Measurements from ENCODE around the gene WDCP.
"Not testable (repeated sequence)": the region's sequence is repeated elsewhere in the genome, so short reads cannot be mapped to it uniquely, and the experiment has no call there.

The WDCP gene

DNA sequence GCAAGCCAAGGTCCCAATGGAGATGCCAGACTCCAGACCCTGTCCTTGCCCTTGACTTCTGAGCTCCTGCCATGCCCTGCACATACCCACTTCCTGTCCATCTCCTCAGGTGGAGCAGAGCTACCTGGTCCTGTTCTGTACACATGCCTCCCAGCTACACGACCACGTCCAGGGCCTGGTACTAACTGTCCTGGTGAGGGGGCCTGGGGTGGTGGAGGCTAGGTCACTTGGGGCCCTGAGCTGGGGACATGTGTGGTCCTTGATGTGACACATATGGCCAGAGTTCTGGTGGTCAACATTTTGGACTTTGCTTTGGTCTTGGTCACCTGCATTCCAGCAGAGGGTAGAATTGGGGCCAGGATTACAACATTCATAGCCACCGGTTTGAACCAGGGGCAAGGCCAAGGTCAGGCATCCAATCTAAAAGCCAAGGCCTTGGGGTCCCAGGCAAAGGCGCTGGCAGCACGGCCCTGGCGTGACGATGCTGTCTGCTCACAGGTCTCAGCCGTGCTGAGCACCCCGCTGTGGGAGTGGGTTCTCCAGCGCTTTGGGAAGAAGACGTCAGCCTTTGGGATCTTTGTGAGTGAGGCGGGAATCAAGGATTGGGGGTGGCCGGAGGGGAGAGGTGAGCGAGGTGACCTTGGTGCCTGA, 24.7 kb downstream of the WDCP start:
- DNase-seq, result no peak

DNA sequence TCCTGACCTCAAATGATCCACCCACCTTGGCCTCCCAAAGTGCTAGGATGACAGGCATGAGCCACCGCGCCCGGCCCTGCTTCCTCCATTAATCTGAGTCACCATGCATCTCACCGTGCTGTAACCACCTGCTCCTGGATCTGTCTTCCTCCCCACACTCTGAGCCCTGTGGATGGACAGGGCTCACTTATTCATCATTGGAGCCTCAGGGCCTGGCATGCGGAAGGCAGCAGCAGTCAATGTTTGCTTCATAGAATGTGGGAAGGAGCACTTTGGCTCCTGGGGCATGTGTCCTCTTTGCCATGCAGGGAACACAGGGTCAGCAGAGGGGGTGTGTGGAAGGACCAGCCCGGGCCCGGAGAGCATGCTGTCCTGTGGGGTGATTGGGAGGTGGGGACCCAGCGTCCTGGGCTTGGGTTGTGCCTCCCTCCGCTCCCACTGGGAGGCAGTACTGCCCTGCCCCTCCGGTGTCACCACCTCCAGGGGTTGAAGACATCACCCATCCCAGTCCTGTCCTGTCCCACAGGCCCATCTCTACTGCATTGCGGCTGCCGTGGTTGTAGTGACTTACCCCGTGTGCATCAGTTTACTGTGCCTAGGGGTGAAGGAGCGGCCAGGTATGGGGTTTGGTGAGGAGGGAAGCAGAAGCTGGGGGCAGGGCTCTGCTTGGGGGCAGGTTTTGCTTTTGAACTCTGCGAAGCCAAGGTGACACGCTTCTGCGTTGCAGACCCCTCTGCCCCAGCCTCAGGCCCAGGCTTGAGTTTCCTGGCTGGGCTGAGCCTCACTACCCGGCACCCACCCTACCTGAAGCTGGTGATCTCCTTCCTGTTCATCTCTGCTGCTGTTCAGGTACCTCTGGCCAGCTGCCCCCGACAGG, 25.8 kb downstream of the WDCP start:
- no peak for DNase-seq

DNA sequence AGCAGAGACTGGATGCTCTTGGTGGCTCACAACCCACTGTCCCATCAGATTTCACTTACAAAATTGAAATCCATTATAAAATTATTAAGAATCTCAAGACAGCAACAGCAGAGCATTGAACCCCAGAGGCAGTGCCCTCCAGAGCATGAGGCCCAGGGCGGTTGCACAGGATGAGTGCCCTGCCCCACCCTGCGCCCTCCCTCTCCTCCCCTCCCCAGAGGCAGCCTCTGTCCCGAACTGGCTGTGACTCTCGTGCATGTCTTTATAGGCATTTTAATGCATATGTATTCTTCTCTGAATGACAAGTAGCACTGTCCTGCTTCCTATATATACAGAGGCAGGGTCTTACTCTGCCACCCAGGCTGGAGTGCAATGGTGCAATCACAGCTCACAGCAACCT, 26.9 kb downstream of the WDCP start:
- no peak for DNase-seq

DNA sequence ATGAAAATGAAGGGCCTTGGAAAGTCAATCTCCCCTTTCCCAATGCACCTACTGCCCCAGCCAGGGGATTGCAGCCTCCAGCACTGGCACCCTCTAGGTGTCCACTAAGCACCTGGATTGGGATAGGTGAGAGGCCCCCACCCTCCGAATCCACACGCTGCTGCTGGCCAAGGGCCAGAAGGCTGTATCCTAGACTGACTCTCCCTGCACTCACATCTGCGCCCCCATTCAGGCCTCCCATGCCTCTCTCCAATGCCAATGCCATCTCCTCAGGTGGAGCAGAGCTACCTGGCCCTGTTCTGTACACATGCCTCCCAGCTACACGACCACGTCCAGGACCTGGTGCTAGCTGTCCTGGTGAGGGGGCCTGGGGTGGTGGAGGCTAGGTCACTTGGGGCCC, 27.5 kb downstream of the WDCP start:
- DNase-seq, result no peak

DNA sequence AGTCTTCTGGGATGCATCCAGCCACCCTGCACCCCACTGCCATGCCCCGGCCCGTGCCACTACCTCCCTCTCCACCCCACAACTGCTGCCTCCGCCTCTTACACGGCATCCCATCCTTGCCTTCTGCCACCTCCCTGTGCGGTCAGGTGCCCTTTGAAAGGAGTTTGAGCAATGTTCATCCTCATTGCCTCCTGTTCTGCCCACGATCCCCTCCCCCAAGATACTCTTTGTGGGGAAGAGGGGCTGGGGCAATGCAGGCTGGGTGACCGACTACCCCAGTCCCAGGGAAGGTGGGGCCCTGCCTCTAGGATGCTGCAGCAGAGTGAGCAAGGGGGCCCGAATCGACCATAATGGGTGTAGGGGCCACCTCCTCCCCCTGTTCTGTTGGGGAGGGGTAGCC, 28.9 kb downstream of the WDCP start:
- DNase-seq, result no peak

DNA sequence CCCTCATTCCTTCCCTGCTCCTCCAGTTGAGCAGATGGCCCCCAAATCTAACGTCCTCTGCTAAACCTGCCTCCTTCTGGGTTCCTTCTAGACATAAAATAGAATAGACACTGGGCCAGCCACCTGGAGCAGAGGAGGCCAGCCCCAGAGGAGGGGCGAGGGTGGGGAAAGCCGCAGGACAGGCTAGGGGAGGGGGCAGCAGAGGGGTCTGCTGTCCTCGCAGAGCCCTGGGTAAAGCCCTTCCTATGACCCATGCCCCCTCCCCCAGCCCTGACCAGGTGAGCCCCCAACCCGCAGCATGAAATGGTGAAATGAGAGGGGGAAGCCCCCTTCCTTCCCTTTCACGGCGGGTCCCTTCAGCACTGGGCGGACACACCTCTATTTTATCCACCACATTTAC, 29.5 kb downstream of the WDCP start:
- DNase-seq, result no peak

DNA sequence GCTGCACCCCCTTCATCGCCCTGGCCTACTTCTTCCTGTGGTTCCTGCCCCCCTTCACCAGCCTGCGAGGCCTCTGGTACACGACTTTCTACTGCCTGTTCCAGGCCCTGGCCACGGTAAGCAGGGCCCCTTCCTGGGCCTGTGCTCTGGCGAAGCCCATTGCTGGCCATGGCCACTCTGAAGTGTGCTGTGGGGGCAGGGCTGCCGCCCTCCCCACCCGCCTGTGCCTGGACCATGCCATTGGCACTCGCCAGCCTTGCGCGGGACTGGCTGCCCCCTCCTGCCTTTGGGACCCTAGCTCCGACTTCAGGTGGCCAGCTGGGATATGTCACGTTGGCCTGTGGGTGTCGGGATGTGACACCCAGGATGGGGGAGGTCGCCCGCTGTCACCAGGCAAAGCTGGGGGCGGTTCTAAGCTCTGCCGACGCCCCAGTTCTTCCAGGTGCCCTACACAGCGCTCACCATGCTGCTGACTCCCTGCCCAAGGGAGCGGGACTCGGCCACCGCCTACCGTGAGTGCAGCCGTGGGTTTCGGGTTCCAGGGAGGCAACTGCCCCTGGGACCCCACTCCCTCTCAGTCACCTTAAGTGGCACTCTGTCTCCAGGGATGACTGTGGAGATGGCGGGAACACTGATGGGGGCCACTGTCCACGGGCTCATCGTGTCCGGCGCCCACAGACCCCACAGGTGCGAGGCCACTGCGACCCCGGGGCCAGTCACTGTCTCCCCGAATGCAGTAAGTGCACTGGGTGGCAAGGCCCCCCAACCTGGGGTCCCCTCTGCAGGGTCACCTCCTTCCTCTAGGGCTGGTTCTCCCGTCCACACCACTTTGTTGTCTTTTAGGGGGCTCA, 30.1 kb downstream of the WDCP start:
- no peak for DNase-seq

DNA sequence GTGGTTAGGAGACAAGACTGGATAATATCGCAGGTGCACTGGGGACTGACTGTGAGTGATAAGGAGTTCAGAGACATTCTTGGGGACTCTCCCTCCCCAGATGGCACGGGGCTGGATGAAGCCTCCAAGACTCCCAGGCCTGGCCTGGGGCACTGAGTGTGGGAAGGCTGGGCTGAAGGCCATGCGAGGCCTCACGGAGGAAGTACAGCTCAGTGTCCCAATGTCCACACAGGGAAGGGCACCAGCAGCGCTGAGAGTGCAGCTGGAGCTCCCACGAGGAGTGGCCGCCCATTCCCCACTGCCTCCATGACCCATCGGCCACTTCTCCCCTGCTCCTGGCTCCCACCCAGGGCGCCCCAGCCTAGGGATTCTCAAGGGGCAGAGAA, 30.8 kb downstream of the WDCP start:
- DNase-seq, result no peak

DNA sequence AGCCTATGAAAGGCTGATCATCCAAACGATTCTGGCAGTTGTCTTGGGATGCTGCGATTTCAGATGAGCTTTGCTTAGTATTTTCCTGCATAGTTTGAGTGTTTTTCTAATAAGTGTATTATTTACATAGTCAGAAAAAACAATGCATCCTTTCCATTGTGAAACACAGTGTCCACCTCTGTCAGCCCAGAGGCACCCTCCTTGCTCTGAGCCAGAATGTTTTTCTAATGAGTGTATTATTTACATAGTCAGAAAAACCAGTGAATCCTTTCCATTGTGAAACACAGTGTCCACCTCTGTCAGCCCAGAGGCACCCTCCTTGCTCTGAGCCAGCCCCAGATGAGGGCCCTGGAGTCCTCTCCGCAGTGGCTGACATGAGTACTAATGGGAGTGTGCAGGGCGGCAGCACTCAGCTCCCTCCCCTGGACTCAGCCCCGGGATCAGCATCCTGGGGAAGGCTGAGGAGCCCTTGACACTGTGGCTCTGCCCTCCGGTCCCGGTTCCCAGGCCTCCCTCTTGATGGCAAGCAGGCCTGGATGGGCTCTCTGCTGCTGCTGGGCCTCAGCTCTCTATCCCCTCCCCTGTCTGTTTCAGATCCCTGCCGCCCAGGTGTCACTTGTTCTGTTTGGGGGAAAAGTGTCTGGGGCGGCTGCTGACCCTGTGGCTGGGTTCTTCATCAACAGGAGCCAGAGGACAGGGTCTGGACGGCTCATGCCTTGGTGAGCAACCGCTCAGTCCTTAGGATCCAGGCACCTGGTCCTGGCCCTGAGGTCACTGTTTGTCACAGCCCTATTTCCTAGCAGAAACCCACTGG, 31.4 kb downstream of the WDCP start:
- peak; percentile 73 for DNase-seq

DNA sequence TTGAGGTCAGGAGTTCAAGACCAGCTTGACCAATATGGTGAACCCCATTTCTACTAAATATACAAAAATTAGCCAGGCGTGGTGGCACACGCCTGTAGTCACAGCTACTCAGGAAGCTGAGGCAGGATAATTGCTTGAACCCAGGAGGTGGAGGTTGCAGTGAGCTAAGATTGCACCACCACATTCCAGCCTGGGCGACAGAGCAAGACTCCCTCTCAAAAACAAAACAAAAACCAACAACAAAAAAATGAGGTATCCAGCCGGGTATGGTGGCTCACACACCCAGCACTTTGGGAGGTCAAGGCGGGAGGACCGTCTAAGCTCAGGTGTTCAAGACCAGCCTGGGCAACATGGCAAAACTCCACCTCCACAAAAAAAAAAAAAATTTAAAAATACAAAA, 32.3 kb downstream of the WDCP start:
- not testable (repeated sequence) for DNase-seq

DNA sequence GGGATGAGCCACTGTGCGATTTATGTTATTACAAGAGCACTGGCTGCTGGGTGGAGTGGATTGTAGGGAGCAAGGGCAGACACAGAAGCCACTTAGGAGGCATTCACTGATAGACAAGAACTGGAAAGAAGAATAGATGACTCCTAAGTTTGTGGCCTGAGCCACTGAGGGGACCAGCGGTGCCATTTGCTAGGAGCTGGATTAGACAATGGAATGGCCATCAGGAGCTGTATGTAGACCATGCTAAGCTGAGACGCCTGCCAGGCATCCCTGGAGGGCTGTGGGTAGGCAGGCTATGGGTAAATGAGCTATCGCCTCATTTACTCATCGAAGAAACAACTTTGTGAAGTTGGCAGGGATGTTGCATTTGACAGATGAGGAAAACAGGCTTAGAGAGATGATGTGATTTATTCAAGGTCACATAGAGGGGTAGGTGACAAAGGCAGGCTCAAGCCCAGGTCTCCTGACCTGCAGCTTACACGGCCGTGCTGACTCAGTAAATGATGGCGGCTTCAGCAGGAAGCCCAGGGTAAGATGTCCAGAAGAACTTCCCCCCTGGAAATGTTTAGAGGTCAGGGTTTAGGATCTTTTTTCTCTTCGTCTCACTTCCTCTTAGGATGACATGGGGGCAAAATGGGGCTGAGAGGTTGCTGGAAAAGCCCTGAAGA, 34.5 kb downstream of the WDCP start:
- DNase-seq, result no peak

DNA sequence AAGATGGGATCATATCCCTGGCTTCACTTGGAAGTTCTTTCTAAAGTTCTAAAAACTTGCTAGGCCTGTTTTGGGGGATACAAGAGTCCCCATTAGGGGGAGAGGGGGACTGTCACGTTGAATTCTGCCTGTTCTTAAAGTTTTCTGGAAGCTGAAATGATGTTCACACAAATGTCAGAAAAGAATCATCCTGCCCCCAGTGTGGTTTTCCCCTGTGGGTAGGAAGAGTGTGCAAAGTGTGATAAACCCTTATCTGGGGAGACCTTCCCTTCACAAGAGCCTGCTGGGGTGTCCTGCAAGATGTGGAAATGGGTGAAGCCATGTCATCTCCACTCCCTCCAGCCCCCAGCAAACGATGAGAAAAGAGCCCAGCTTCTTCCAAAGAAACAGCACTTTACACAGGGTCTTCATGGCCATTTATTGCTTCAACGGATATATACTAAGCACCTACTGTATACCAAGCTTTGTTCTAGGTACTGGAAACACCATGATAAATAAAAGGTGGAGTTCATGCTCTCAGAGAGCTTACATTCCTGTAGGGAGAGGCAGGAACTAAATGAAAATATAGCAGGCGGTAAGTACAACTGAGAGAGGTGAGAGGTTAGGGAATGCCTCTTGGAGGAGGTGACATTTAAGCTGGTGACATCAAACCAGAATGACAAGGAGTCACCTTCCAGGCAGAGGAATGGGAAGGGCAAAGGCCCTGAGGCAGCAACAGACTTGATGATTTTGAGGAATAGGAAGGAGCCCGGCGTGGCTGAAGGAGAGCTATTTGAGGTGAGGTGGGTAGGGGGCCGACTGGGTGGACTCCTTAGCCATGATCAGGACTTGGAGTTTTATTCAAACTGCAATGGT, 35.7 kb downstream of the WDCP start:
- no peak for DNase-seq

DNA sequence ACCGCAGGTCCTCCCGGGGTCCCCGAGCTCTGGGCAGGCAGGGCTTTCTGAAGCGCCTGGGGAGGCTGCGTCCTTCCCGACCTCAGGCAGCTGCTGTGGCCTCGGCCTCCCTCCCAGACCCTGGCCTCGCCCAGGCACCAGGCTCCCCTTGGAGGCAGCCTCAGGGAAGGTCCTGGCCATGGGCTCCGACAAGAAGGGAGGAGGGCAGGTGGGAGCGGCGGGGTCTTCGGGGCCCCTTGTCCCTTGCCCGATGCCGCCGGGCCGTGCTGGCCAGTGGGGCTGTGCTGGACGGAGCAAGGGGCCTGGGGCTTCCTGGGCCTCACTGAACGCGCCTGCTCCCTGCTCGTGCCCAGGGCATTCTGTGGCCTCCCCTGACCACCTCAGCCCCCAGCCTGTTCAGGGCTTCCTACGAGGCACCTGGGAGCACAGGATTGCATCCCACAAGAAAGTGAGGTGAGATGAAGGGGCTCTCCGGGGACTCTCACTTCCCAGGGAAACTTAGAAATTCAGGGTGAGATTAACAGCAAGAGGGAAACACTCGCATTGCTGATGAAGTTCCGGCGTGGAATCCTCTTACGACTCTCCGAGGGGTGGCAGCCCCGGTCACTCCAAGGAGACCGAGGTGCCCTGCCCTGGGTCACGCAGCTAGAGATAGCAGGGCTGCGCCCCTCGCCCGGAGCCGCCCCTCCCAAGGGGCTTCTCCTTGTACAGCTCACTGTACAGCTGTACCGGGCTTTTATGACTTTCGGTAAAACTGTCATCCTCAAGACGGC, 36.5 kb downstream of the WDCP start:
- no peak for DNase-seq

DNA sequence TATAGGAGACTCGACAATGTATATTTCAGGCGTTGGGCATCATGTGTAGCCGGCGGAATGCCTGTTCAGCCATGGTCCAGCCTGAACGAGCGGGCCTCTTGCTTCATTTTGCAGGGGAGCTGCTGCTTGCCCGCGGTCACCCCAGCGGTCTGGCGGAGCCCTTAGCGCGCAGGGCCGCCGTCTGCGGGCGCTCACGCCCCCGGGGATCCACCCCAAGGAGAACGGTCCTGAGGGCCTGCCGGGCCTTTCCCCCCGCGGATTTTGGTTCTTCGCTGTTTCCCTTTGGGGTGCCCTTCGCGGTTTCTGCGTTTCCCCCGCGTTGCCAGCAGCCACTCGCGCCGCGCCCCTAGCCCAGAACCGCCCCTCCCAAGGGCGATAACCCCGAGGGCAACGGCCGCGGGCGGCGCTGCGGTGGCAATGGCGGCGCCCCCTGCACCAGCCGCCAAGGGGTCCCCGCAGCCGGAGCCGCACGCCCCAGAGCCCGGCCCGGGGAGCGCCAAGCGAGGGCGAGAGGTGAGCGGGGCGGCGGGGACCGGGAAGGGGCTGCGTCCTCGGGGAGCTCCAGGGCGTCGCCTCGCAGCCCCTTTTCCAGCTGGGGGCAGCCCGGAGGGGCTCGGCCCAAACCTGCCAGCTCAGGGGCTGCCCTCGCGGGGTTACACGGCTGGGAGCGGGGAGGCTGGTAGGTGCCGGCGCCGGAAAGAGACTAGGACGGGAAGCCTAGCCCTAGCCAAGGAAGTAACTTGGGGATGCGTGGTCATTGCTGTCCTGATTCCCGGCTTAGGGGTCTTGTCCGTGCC, 37.3 kb downstream of the WDCP start, which contains the start of gene MFSD2B:
Gene MFSD2B (plus strand): TSS at position 406 of the 797 bp plus-strand sequence. CDS start 12 bp downstream, at position 418.
- DNase-seq, result no peak

DNA sequence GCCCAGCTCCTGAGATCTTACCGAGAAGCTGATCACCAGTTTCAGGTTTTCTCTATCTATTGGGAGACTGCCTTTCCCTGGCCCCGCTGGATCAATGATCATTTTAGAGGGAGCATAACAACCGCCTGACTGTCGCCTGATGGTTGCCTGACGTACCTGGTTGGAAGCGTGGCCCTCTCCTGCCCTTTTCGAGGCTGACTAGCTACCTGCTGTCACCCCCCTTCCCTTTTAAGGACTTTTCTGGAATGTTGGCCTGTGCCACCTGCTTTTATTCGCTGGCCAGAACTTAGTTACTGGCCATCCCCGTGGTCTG, 37.9 kb downstream of the WDCP start:
- DNase-seq, result no peak

DNA sequence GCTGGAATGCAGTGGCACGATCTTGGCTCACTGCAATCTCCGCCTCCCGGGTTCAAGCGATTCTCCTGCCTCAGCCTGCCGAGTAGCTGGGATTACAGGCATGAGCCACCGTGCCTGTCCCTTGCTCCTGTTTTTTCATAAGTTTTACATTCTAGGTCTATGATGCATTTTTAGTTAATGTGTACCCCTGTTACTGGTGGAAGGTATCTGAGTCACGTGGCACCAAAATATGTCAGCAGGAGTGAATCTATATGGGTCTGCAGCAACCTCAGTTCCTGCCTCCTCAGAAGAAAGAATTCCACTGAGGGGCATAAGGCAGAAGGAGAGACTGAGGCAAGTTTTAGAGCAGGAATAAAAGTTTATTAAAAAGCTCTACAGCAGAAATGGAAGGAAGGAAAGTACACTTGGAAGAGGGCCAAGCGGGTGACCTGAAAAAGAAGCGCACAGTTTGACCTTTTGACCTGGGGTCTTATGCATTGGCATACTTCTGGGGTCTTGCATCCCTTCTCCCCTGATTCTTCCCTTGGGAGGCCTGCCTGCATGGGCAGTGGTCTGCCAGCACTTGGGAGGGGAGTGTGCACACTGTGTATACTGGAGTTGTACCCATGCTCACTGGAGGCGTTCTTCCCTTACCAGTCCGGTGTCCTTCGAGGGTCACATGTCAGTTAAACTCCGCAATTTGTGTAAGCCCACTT, 38.4 kb downstream of the WDCP start:
- DNase-seq, result no peak

DNA sequence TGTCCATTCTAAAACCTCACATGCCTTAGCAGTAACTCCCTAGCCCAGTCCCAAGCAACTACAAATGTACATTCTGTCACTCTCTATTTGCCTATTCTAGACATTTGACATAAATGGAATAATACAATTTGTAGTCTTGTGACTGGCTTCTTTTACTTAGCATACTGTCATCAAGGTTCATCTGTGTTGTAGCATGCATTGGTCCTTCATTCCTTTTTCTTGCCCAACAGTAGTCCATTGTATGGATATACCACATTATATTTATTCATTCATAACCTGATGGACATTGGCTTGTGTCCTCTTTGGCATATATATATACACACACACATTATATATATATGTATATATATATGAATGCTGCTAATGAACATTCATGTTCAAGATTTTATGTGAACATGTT, 39.5 kb downstream of the WDCP start:
- no peak for DNase-seq

DNA sequence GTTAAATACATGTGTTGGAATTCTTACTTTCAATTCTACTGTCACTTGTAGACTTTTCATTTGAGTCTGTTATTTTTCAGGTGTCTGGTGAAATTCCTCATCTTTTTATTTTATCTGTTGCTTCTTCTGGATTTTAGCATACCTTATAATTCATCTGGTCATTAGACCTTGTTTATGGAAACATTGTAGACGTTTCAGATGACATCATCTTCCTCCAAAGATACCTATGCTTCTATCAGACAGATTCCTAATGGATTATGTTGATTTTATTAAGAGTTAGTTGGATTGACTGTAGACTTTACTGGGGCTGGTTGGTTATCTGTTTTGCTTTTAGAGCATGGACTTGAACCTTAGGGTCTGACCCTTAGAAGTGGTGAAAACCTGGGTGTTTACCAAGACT, 52.6 kb downstream of the WDCP start:
- DNase-seq, result no peak

Measured in fibroblast of skin of scalp (primary cell).